Smooth muscle cell (in vitro differentiated cells): ENCODE results near the gene ZFYVE21. TPM values are rescaled to one million over a fixed set of nuclear protein-coding genes. Genes with fewer than 3 reads are reported as not detected.

Experiments used
- DNase-seq: peaks from one replicate; lab custom pipeline; 2025; ENCODE audit not compliant: unreplicated experiment; lab: John Stamatoyannopoulos, UW
- H2AFZ ChIP-seq: fragments of 200-600 bp; sonication (generic); 2 replicates; pipeline ENCODE4 v1.6.0; 2016; ENCODE audit warnings: antibody characterized with exemption, low read depth, mild to moderate bottlenecking
- H3F3A ChIP-seq: fragments of 200-600 bp; sonication (generic); 2 replicates; pipeline ENCODE4 v1.6.0; 2017; ENCODE audit warnings: antibody characterized with exemption, low read depth
- H3K27ac ChIP-seq: fragments of 200-600 bp; sonication (generic); 2 replicates; pipeline ENCODE4 v1.5.1; 2016; ENCODE audit warnings: low read depth, mild to moderate bottlenecking
- H3K27me3 ChIP-seq: fragments of 200-600 bp; sonication (generic); 2 replicates; pipeline ENCODE4 v1.6.1; 2016; ENCODE audit warnings: low read depth, mild to moderate bottlenecking
- H3K36me3 ChIP-seq: fragments of 200-600 bp; sonication (generic); 2 replicates; pipeline ENCODE4 v1.5.1; 2016; ENCODE audit warnings: low read depth
- H3K4me1 ChIP-seq: fragments of 200-600 bp; sonication (generic); 2 replicates; pipeline ENCODE4 v1.5.1; 2016; ENCODE audit warnings: low read depth
- H3K4me2 ChIP-seq: fragments of 200-600 bp; sonication (generic); 2 replicates; pipeline ENCODE4 v1.6.0; 2016; ENCODE audit warnings: mild to moderate bottlenecking
- H3K4me3 ChIP-seq: fragments of 200-600 bp; sonication (generic); 2 replicates; pipeline ENCODE4 v1.5.1; 2016; ENCODE audit warnings: mild to moderate bottlenecking
- H3K79me2 ChIP-seq: fragments of 200-600 bp; sonication (generic); 2 replicates; pipeline ENCODE4 v1.6.0; 2016; ENCODE audit warnings: low read depth, mild to moderate bottlenecking
- H3K9ac ChIP-seq: fragments of 200-600 bp; sonication (generic); 2 replicates; pipeline ENCODE4 v1.6.0; 2016; ENCODE audit warnings: low read depth
- H3K9me3 ChIP-seq: fragments of 200-600 bp; sonication (generic); replicated peaks from 2 replicates; pipeline ENCODE4 v1.5.1; 2016; ENCODE audit warnings: low read depth
- H4K20me1 ChIP-seq: fragments of 200-600 bp; sonication (generic); 2 replicates; pipeline ENCODE4 v1.6.0; 2016; ENCODE audit warnings: low read depth
- CTCF ChIP-seq: fragments of 200-600 bp; sonication (generic); IDR thresholded peaks from 2 replicates; pipeline ENCODE4 v1.5.1; 2017; ENCODE audit warnings: borderline replicate concordance, mild to moderate bottlenecking, antibody characterized with exemption; ENCODE audit not compliant: insufficient read depth, poor library complexity, severe bottlenecking
- WGBS: methylation state at CpG from one replicate; pipeline ENCODE4 v1.1.7; 2016; ENCODE audit warnings: low lambda C conversion rate; 5-methylcytosine and 5-hydroxymethylcytosine counted together
- polyA plus RNA-seq: library from polyadenylated mRNA; unstranded; fragments of >200 nt; fragmentation: Nextera tagmentation; extraction: Ambion mirVana; gene quantifications from 2 replicates; pipeline ENCODE4 v1.2.1, GENCODE V29; 2016
- total RNA-seq: library from RNA; depleted of rRNA; stranded (reverse); fragments of >200 nt; gene quantifications from 2 replicates; pipeline ENCODE4 v1.2.3, GENCODE V29; 2014

ZFYVE21 gene
- total and polyA plus RNA-seq, 2 experiments from 2014 or later: 33.9 to 41.5 TPM

GRCh38 chr14:103708750-103709187 is 6.8 kb upstream of the ZFYVE21 start:
- Histone ChIP-seq H3K27ac (no peak overlapping the region), H3K9ac (no peak overlapping the region), H3K9me3 (no peaks in the 10 kb centered on the region), H3F3A (peaks cover 3% of the 10 kb centered on the region), H2AFZ (no peak overlapping the region), H3K79me2 (no peaks in the 10 kb centered on the region), H3K36me3 (no peaks in the 10 kb centered on the region), H3K4me1 (no peaks in the 10 kb centered on the region), H4K20me1 (peaks cover 16% of the 10 kb centered on the region), H3K27me3 (no peaks in the 10 kb centered on the region), H3K4me2 (no peak overlapping the region), H3K4me3 (no peak overlapping the region)
- no peak for DNase-seq
- WGBS: 97% methylated on average over 18 of the region's 18 CpGs
- no peak for TF ChIP-seq CTCF

- Histone ChIP-seq H4K20me1 (peaks cover 20% of the 10 kb centered on the region), H3K27ac (no peak overlapping the region), H3K4me2 (no peak overlapping the region), H3K9ac (no peak overlapping the region), H3K36me3 (no peaks in the 10 kb centered on the region), H3K79me2 (no peaks in the 10 kb centered on the region), H2AFZ (no peak overlapping the region), H3K4me1 (peaks cover 4% of the 10 kb centered on the region), H3K4me3 (no peak overlapping the region), H3F3A (peaks cover 7% of the 10 kb centered on the region), H3K27me3 (no peaks in the 10 kb centered on the region), H3K9me3 (no peaks in the 10 kb centered on the region)
- no peak for TF ChIP-seq CTCF
- DNase-seq: no peak
- WGBS: 96% methylated on average over 15 of the region's 15 CpGs
Measured at GRCh38 chr14:103709814-103710213, 5.8 kb upstream of the ZFYVE21 start.

GRCh38 chr14:103710771-103711377 is 4.7 kb upstream of the ZFYVE21 start:
- WGBS: 90% methylated on average over 9 of the region's 9 CpGs
- DNase-seq: no peak
- TF ChIP-seq CTCF: no peak

More at GRCh38 chr14:103710771-103711377, 4.7 kb upstream of the ZFYVE21 start:
- H3K4me2 ChIP-seq: no peak overlapping the region
- H3F3A ChIP-seq: peaks cover 7% of the 10 kb centered on the region
- H3K27me3 ChIP-seq: no peaks in the 10 kb centered on the region
- H3K36me3 ChIP-seq: no peaks in the 10 kb centered on the region
- H3K27ac ChIP-seq: no peak overlapping the region
- H3K4me3 ChIP-seq: no peak overlapping the region
- H3K9me3 ChIP-seq: no peaks in the 10 kb centered on the region
- no peak overlapping the region for H2AFZ ChIP-seq
- H3K9ac ChIP-seq: no peak overlapping the region
- no peaks in the 10 kb centered on the region for H3K79me2 ChIP-seq
- peaks cover 20% of the 10 kb centered on the region for H4K20me1 ChIP-seq
- peaks cover 6% of the 10 kb centered on the region for H3K4me1 ChIP-seq
